Kidney epithelial cell (primary cell): ENCODE data around the gene ABCC1. TPM values are rescaled to one million over a fixed set of nuclear protein-coding genes. Genes with fewer than 3 reads are reported as not detected.

Source experiments
- DNase-seq: peaks from one replicate; pipeline ENCODE4 v3.0.0-alpha.2; 2010; ENCODE audit warnings: low read depth
- H3K27me3 ChIP-seq: 2 replicates; pipeline ENCODE4 v1.6.0; 2011; ENCODE audit warnings: low read length; ENCODE audit not compliant: control insufficient read depth, insufficient read depth
- H3K36me3 ChIP-seq: 2 replicates; pipeline ENCODE4 v1.5.1; 2011; ENCODE audit warnings: low read length; ENCODE audit not compliant: control insufficient read depth, insufficient read depth
- H3K4me3 ChIP-seq: 2 replicates; pipeline ENCODE4 v1.5.1; 2011; ENCODE audit warnings: low read depth, mild to moderate bottlenecking, control low read depth, low read length
- CTCF ChIP-seq: IDR thresholded peaks from 2 replicates; pipeline ENCODE4 v1.5.1; 2011; ENCODE audit warnings: mild to moderate bottlenecking, moderate library complexity, low read length, control low read depth, inconsistent platforms; ENCODE audit not compliant: insufficient read depth, poor library complexity, severe bottlenecking
- total RNA-seq: library from RNA; depleted of rRNA; stranded (reverse); fragments of >200 nt; gene quantifications from 2 replicates; pipeline ENCODE4 v1.2.3, GENCODE V29; 2015

ABCC1 gene
- total RNA-seq, 1 donor from 2014 or later = 24.9 TPM

- no peak overlapping the region for H3K4me3 ChIP-seq
- peaks cover 1% of the 10 kb centered on the region for H3K36me3 ChIP-seq
- no peak for DNase-seq
- TF ChIP-seq CTCF = no peak
- H3K27me3 ChIP-seq = no peaks in the 10 kb centered on the region
Measured at GRCh38 chr16:15973421-15973820, 24.0 kb downstream of the ABCC1 start.

- DNase-seq = no peak
Measured at GRCh38 chr16:15974057-15974456, 24.6 kb downstream of the ABCC1 start.

GRCh38 chr16:15975172-15975571 is 25.8 kb downstream of the ABCC1 start:
- Histone ChIP-seq H3K36me3 (no peaks in the 10 kb centered on the region), H3K27me3 (no peaks in the 10 kb centered on the region), H3K4me3 (no peak overlapping the region)
- no peak for TF ChIP-seq CTCF
- no peak for DNase-seq

More at GRCh38 chr16:15974057-15974456, 24.6 kb downstream of the ABCC1 start:
- Histone ChIP-seq H3K4me3 (no peak overlapping the region), H3K36me3 (peaks cover 1% of the 10 kb centered on the region), H3K27me3 (no peaks in the 10 kb centered on the region)
- TF ChIP-seq CTCF = no peak

- TF ChIP-seq CTCF = no peak
- no peak for DNase-seq
- no peaks in the 10 kb centered on the region for H3K36me3 ChIP-seq
- no peaks in the 10 kb centered on the region for H3K27me3 ChIP-seq
- H3K4me3 ChIP-seq = no peak overlapping the region
Measured at GRCh38 chr16:15976225-15976812, 26.9 kb downstream of the ABCC1 start.

GRCh38 chr16:15976929-15977637 is 27.7 kb downstream of the ABCC1 start:
- TF ChIP-seq CTCF = no peak
- Histone ChIP-seq H3K27me3 (no peaks in the 10 kb centered on the region), H3K4me3 (no peak overlapping the region), H3K36me3 (no peaks in the 10 kb centered on the region)
- no peak for DNase-seq
